A673 (cell line): ENCODE data around the gene ZNF688. TPM values are rescaled to one million over a fixed set of nuclear protein-coding genes. Genes with fewer than 3 reads are reported as not detected.
A peak's percentile ranks its signal among the peaks of the same experiment; 100 is the strongest.

Experiments
- BruUV-seq: library from RNA; stranded (reverse); fragments of 400-500 nt; replicated peaks from 2 replicates; lab custom pipeline; 2021; lab: Mats Ljungman, UMichigan
- CTCF ChIA-PET: fragments of 300-600 bp; sonication (Branson Sonifier 250); formaldehyde crosslinking; loops from one replicate; lab custom pipeline; 2022; ENCODE audit warnings: antibody characterized with exemption; lab: Charles Lee
- POLR2A ChIA-PET: fragments of 300-600 bp; sonication (Branson Sonifier 250); formaldehyde crosslinking; loops from one replicate; lab custom pipeline; 2022; ENCODE audit warnings: antibody characterized with exemption; ENCODE audit not compliant: low non-redundant PET; lab: Charles Lee
- DNase-seq: peaks from one replicate; pipeline ENCODE4 v3.0.0-alpha.2; 2015; ENCODE audit warnings: low spot score
- H3K27ac ChIP-seq: fragments of 200-600 bp; sonication (generic); 2 replicates; pipeline ENCODE4 v1.5.1; 2016; ENCODE audit warnings: mixed run types, low read depth, mild to moderate bottlenecking, mixed read lengths, antibody characterized with exemption, low read length; ENCODE audit not compliant: poor library complexity, severe bottlenecking
- H3K27me3 ChIP-seq: fragments of 200-600 bp; sonication (generic); replicated peaks from 2 replicates; pipeline ENCODE4 v1.6.1; 2017; ENCODE audit warnings: mixed run types, low read depth, mild to moderate bottlenecking, mixed read lengths, antibody characterized with exemption, low read length; ENCODE audit not compliant: insufficient read depth, poor library complexity
- H3K36me3 ChIP-seq: fragments of 200-600 bp; sonication (generic); 2 replicates; pipeline ENCODE4 v1.6.1; 2016; ENCODE audit warnings: mixed run types, mild to moderate bottlenecking, mixed read lengths, antibody characterized with exemption, low read length; ENCODE audit not compliant: insufficient read depth, poor library complexity, severe bottlenecking
- H3K4me1 ChIP-seq: fragments of 200-600 bp; sonication (generic); 2 replicates; pipeline ENCODE4 v1.6.1; 2017; ENCODE audit warnings: mixed run types, mild to moderate bottlenecking, mixed read lengths, antibody characterized with exemption, low read length; ENCODE audit not compliant: insufficient read depth, poor library complexity, severe bottlenecking
- H3K4me3 ChIP-seq: fragments of 200-600 bp; sonication (generic); 2 replicates; pipeline ENCODE4 v1.5.1; 2016; ENCODE audit warnings: low read depth, mixed run types, mild to moderate bottlenecking, mixed read lengths, low read length; ENCODE audit not compliant: poor library complexity, severe bottlenecking
- H3K9me3 ChIP-seq: fragments of 200-600 bp; sonication (generic); 2 replicates; pipeline ENCODE4 v1.6.1; 2016; ENCODE audit warnings: mixed run types, low read depth, mild to moderate bottlenecking, mixed read lengths, antibody characterized with exemption, low read length; ENCODE audit not compliant: poor library complexity, severe bottlenecking
- EZH2 ChIP-seq: fragments of 200-600 bp; sonication (generic); IDR thresholded peaks from 2 replicates; pipeline ENCODE4 v1.6.1; 2017; ENCODE audit warnings: borderline replicate concordance, low read depth, mild to moderate bottlenecking, mixed read lengths, antibody characterized with exemption, low read length; ENCODE audit not compliant: poor library complexity, severe bottlenecking
- intact Hi-C: fragments of 100-400 bp; cut with micrococcal nuclease; formaldehyde crosslinking; loops from one replicate; pipeline ENCODE4 v1.10.0; 2022; ENCODE audit not compliant: unreplicated experiment
- total RNA-seq: library from RNA; stranded (reverse); gene quantifications from 2 replicates; pipeline ENCODE4 v1.2.3, GENCODE V29; 2021
- TF ChIP-seq, protein P1 (sequence below): fragments of 300-800, 200-600 bp; sonication (generic); conservative IDR thresholded peaks from 2 replicates; pipeline ENCODE4 v1.5.1; 2017; ENCODE audit warnings: low read depth, mild to moderate bottlenecking, antibody characterized with exemption, low read length, moderate library complexity, mixed read lengths

Gene ZNF688
- total RNA-seq, 1 experiment from 2014 or later, result 8.5 TPM

DNA sequence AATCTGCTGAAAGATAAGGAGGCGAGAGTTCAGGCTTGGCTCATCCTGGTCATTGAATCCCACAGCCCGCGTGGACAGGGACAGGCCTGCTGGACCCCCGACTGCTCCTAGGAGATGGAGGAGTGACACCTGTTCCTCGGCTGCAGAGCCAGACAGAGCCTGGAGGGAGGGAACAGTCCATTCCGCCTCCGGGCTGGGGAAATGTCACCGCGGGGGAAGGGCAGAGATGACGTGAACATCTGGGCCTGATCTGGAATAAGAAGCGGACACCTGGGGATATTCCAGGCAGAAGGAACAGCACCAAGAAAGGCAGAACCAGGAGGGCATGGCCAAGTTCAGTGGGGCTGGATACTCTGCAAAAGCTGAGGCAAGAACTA lies 38.4 kb downstream of the ZNF688 start:
- Histone ChIP-seq H3K27me3 (no peaks in the 10 kb centered on the region), H3K4me1 (peaks cover 9% of the 10 kb centered on the region), H3K9me3 (no peaks in the 10 kb centered on the region), H3K36me3 (peaks cover 18% of the 10 kb centered on the region), H3K27ac (no peak overlapping the region), H3K4me3 (peak overlapping the region; percentile 70)
- DNase-seq, result no peak
- ChIA-PET POLR2A (no interaction called here), CTCF (no interaction called here)
- intact Hi-C loops, result no loop called here
- BruUV-seq, result no TSS peak
- TF ChIP-seq EZH2, result no peak
- TF ChIP-seq, protein P1, sequence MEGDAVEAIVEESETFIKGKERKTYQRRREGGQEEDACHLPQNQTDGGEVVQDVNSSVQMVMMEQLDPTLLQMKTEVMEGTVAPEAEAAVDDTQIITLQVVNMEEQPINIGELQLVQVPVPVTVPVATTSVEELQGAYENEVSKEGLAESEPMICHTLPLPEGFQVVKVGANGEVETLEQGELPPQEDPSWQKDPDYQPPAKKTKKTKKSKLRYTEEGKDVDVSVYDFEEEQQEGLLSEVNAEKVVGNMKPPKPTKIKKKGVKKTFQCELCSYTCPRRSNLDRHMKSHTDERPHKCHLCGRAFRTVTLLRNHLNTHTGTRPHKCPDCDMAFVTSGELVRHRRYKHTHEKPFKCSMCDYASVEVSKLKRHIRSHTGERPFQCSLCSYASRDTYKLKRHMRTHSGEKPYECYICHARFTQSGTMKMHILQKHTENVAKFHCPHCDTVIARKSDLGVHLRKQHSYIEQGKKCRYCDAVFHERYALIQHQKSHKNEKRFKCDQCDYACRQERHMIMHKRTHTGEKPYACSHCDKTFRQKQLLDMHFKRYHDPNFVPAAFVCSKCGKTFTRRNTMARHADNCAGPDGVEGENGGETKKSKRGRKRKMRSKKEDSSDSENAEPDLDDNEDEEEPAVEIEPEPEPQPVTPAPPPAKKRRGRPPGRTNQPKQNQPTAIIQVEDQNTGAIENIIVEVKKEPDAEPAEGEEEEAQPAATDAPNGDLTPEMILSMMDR, result no peak

DNA sequence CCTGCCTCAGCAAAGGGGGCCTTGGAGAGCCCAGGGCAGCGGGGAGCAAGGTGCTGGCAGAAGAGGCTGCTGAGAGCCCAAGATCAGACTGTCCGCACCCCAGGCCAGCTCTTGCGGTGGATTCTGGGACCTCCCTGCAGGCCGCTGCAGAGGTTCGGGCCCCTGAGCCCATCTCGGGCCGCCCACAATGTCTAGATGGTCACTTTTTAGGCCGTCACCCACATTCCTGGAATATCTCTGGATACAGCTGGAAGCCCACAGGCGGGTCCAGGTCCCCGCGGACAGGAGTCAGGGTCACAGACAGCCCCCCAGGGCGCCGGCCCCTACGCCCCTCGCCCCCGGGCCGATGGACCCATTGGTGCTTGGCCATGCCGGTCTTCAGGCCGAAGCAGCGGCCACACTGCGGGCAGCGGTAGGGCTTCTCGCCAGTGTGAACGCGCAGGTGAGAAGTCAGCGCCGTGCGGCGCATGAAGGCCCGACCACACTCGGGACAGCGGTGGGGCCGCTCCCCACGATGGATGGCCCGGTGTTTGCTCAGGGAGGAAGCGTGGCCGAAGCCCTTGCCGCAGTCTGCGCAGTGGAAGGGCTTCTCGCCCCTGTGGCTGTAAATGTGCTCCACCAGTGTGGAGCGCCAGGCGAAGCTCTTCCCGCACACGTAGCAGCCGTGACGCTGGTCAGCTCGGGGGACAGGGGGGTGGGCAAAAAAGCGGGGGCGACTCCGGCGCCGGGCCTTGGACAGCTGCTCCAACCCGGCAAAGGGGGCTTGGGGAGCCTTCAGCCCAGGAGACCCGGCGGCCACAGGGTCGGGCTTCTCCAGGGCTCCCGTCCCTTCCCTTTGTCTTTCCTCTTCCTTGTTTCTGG lies 39.0 kb downstream of the ZNF688 start:
- no peaks in the 10 kb centered on the region for H3K9me3 ChIP-seq
- no peak for DNase-seq
- no TSS peak for BruUV-seq
- H3K36me3 ChIP-seq, result peaks cover 18% of the 10 kb centered on the region
- ChIA-PET POLR2A (no interaction called here), CTCF (interaction anchor here (0.6 kb wide), 1 partner anchor 26 kb away, joined by 6 read pairs; the partner anchor contains the start of gene ZNF764)
- no peak overlapping the region for H3K27ac ChIP-seq
- H3K27me3 ChIP-seq, result no peaks in the 10 kb centered on the region
- H3K4me3 ChIP-seq, result no peak overlapping the region
- H3K4me1 ChIP-seq, result peaks cover 15% of the 10 kb centered on the region
- intact Hi-C loops, result no loop called here
- TF ChIP-seq EZH2, result no peak
- TF ChIP-seq, protein P1, result no peak

DNA sequence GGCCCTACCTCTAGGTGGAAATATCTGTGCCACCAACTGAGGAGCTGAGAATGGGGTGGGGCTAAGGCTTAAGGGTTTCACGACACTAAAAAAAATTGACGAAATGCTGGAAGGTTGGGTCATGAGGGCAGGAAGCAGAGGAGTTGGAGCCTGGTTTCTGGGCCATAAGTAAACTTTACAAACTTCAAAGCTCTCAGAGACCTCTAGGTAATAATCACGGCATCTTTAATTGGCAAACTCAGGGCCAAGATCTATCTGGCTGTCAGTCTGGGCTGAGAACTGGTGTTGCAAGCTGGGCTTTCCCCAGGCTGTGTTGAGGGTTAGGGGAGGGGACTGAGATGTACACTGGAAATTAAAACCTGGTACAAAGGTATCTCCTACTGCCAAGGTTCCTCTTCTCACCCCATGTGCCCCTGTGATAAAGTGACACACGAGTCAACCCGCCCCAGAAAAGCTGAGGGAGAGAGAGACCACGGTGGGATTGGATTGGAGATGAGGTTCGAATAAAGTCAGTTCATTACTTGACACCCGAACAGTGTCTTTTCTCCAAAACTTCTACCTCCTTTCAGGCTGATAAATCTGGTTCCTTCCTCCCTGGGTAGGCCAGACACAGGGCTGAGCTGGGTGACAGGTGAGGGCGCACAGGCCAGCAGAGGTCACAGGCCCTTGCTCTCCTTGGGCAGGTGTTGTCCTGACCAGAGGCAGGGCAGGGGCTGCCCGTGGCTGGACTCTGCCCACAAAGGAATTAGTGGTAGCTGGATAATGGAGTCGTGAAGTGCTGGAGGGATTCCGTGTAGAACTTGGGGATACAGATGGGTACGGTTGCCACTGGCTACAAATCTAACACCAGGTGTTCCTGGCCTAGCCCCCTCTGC lies 41.1 kb downstream of the ZNF688 start:
- intact Hi-C loops, result no loop called here
- H3K4me3 ChIP-seq, result no peak overlapping the region
- ChIA-PET CTCF (no interaction called here), POLR2A (no interaction called here)
- peaks cover 12% of the 10 kb centered on the region for H3K4me1 ChIP-seq
- H3K9me3 ChIP-seq, result no peaks in the 10 kb centered on the region
- no peak for TF ChIP-seq EZH2
- TF ChIP-seq, protein P1, result no peak
- no peaks in the 10 kb centered on the region for H3K27me3 ChIP-seq
- H3K36me3 ChIP-seq, result peaks cover 19% of the 10 kb centered on the region
- BruUV-seq, result no TSS peak
- no peak for DNase-seq
- no peak overlapping the region for H3K27ac ChIP-seq
